GM08714 (cell line): ENCODE measurements around the gene GRID1.

Experiments used
- H3K4me3 ChIP-seq: fragments of 200-500 bp; sonication (Bioruptor generic); 2 replicates; pipeline ENCODE4 v1.5.1; 2014; ENCODE audit warnings: mild to moderate bottlenecking, low read length, inconsistent platforms
- ZNF274 ChIP-seq: IDR thresholded peaks from 2 replicates; pipeline ENCODE4 v1.6.1; 2012; ENCODE audit warnings: mild to moderate bottlenecking, low read depth, low read length

GRID1 gene

GRCh38 chr10:86136934-86137333 is 229.7 kb downstream of the GRID1 start:
- no peak for TF ChIP-seq ZNF274
- no peak overlapping the region for H3K4me3 ChIP-seq

- H3K4me3 ChIP-seq = no peak overlapping the region
- no peak for TF ChIP-seq ZNF274
Observed at GRCh38 chr10:86135191-86135590, 231.4 kb downstream of the GRID1 start.

- no peak overlapping the region for H3K4me3 ChIP-seq
- TF ChIP-seq ZNF274 = no peak
Observed at GRCh38 chr10:86130737-86131475, 235.7 kb downstream of the GRID1 start.

GRCh38 chr10:86130041-86130440 is 236.6 kb downstream of the GRID1 start:
- H3K4me3 ChIP-seq = no peak overlapping the region
- TF ChIP-seq ZNF274 = no peak

- H3K4me3 ChIP-seq = no peak overlapping the region
- no peak for TF ChIP-seq ZNF274
Observed at GRCh38 chr10:86128360-86128759, 238.2 kb downstream of the GRID1 start.

- TF ChIP-seq ZNF274 = no peak
- H3K4me3 ChIP-seq = no peak overlapping the region
Observed at GRCh38 chr10:86127274-86127819, 239.2 kb downstream of the GRID1 start.

- no peak overlapping the region for H3K4me3 ChIP-seq
- no peak for TF ChIP-seq ZNF274
Observed at GRCh38 chr10:86124734-86125133, 241.9 kb downstream of the GRID1 start.

GRCh38 chr10:86123715-86124114 is 242.9 kb downstream of the GRID1 start:
- TF ChIP-seq ZNF274 = no peak
- no peak overlapping the region for H3K4me3 ChIP-seq

GRCh38 chr10:86123304-86123703 is 243.3 kb downstream of the GRID1 start:
- no peak overlapping the region for H3K4me3 ChIP-seq
- TF ChIP-seq ZNF274 = no peak

- no peak for TF ChIP-seq ZNF274
- H3K4me3 ChIP-seq = no peak overlapping the region
Observed at GRCh38 chr10:86122646-86123045, 243.9 kb downstream of the GRID1 start.

GRCh38 chr10:86121200-86121599 is 245.4 kb downstream of the GRID1 start:
- TF ChIP-seq ZNF274 = no peak
- no peak overlapping the region for H3K4me3 ChIP-seq

- TF ChIP-seq ZNF274 = no peak
- H3K4me3 ChIP-seq = no peak overlapping the region
Observed at GRCh38 chr10:86117051-86117450, 249.5 kb downstream of the GRID1 start.

- TF ChIP-seq ZNF274 = no peak
- no peak overlapping the region for H3K4me3 ChIP-seq
Observed at GRCh38 chr10:86113983-86114382, 252.6 kb downstream of the GRID1 start.

- no peak for TF ChIP-seq ZNF274
- no peak overlapping the region for H3K4me3 ChIP-seq
Observed at GRCh38 chr10:86113501-86113900, 253.1 kb downstream of the GRID1 start.

- no peak overlapping the region for H3K4me3 ChIP-seq
- no peak for TF ChIP-seq ZNF274
Observed at GRCh38 chr10:86113044-86113443, 253.6 kb downstream of the GRID1 start.
